NT2/D1 (cell line): ENCODE results near the gene EXOC5.

Experiments used
- DNase-seq: peaks from one replicate; pipeline ENCODE4 v3.0.0-alpha.2; 2011; ENCODE audit warnings: low read depth, low spot score
- H3K27me3 ChIP-seq: 2 replicates; pipeline ENCODE4 v1.6.0; 2011; ENCODE audit warnings: mild to moderate bottlenecking; ENCODE audit not compliant: insufficient read length, insufficient read depth
- H3K36me3 ChIP-seq: 2 replicates; pipeline ENCODE4 v1.6.1; 2011; ENCODE audit warnings: mild to moderate bottlenecking, low read length, mixed read lengths; ENCODE audit not compliant: insufficient read depth, insufficient read length
- H3K4me1 ChIP-seq: 2 replicates; pipeline ENCODE4 v1.5.1; 2011; ENCODE audit not compliant: insufficient read depth, insufficient read length
- H3K4me3 ChIP-seq: 2 replicates; pipeline ENCODE4 v1.5.1; 2011; ENCODE audit warnings: low read depth; ENCODE audit not compliant: insufficient read length
- H3K9ac ChIP-seq: 2 replicates; pipeline ENCODE4 v1.6.0; 2011; ENCODE audit warnings: low read depth; ENCODE audit not compliant: insufficient read length
- H3K9me3 ChIP-seq: 2 replicates; pipeline ENCODE4 v1.5.1; 2011; ENCODE audit warnings: mild to moderate bottlenecking, low read length; ENCODE audit not compliant: insufficient read depth
- SUZ12 ChIP-seq: IDR thresholded peaks from 2 replicates; pipeline ENCODE4 v1.6.1; 2011; ENCODE audit not compliant: insufficient read length, insufficient read depth; ENCODE audit errors: extremely low read depth
- YY1 ChIP-seq: IDR thresholded peaks from 2 replicates; pipeline ENCODE4 v1.6.1; 2011; ENCODE audit not compliant: insufficient read length, insufficient read depth
- ZNF274 ChIP-seq: IDR thresholded peaks from 2 replicates; pipeline ENCODE4 v1.6.1; 2011; ENCODE audit warnings: mild to moderate bottlenecking, low read depth, low read length

The EXOC5 gene

GRCh38 chr14:57161583-57162234 is 107.0 kb downstream of the EXOC5 start:
- no peak overlapping the region for H3K9ac ChIP-seq
- H3K9me3 ChIP-seq: no peaks in the 10 kb centered on the region
- no peak overlapping the region for H3K4me3 ChIP-seq
- no peaks in the 10 kb centered on the region for H3K27me3 ChIP-seq
- H3K4me1 ChIP-seq: no peaks in the 10 kb centered on the region
- TF ChIP-seq ZNF274: no peak
- TF ChIP-seq YY1: no peak
- TF ChIP-seq SUZ12: no peak
- H3K36me3 ChIP-seq: no peaks in the 10 kb centered on the region
- DNase-seq: no peak

DNA sequence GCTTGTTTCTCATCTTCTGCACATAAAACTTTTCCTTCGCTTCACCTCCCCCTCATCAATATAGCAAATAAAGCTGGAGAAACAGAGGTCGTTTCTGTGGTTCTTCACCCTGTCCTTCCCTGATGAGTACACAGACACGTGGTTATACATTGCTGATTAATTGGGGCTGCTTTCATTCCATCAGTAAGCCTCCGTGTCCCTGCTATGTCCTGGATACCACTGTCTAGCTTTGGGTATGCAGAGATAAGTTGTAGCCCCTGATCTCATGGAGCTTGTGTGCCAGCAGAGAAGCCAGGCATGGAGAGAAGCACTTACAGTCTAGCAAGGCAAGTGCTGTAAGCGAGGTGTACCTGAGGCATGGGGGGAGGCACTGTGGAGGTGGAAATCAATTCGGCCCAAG is 108.4 kb downstream of the EXOC5 start:
- Histone ChIP-seq H3K4me3 (no peak overlapping the region), H3K36me3 (no peaks in the 10 kb centered on the region), H3K4me1 (no peaks in the 10 kb centered on the region), H3K27me3 (no peaks in the 10 kb centered on the region), H3K9me3 (no peaks in the 10 kb centered on the region), H3K9ac (no peak overlapping the region)
- no peak for DNase-seq
- no peak for TF ChIP-seq YY1
- no peak for TF ChIP-seq SUZ12
- no peak for TF ChIP-seq ZNF274

GRCh38 chr14:57153286-57153685 is 115.4 kb downstream of the EXOC5 start:
- Histone ChIP-seq H3K27me3 (no peaks in the 10 kb centered on the region), H3K9ac (no peak overlapping the region), H3K4me1 (peaks cover 2% of the 10 kb centered on the region), H3K9me3 (no peaks in the 10 kb centered on the region), H3K4me3 (no peak overlapping the region), H3K36me3 (no peaks in the 10 kb centered on the region)
- no peak for TF ChIP-seq YY1
- no peak for TF ChIP-seq ZNF274
- TF ChIP-seq SUZ12: no peak
- DNase-seq: no peak
